Prostate gland (tissue), 2 donors: Measurements from ENCODE around the gene ABCG1. TPM values are rescaled to one million over a fixed set of nuclear protein-coding genes. Genes with fewer than 3 reads are reported as not detected.

ENCODE experiments used
- DNase-seq: peaks from one replicate; pipeline ENCODE4 v3.0.0-alpha.2; 2019; ENCODE audit warnings: low spot score
- H3K27ac ChIP-seq, 2 donors: fragments of 200-600 bp; sonication (generic); 2 replicates each; pipeline ENCODE4 v1.5.1; 2017 to 2019
- H3K27me3 ChIP-seq: fragments of 200-600 bp; sonication (generic); replicated peaks from 2 replicates; pipeline ENCODE4 v1.5.1; 2019; ENCODE audit not compliant: insufficient read depth
- H3K36me3 ChIP-seq, 2 donors: fragments of 200-600 bp; sonication (generic); 1 replicate in 1 of 2; 2 replicates in 1 of 2; pipeline versions ENCODE4 v1.5.1 to v1.8.1; 2017 to 2019
- H3K4me1 ChIP-seq: fragments of 200-600 bp; sonication (generic); replicated peaks from 2 replicates; pipeline ENCODE4 v1.5.1; 2019
- H3K4me3 ChIP-seq, 2 donors: fragments of 200-600 bp; sonication (generic); 2 replicates each; pipeline ENCODE4 v1.5.1; 2017 to 2019
- H3K9me3 ChIP-seq: fragments of 200-600 bp; sonication (generic); 2 replicates; pipeline ENCODE4 v1.5.1; 2017
- POLR2A ChIP-seq: fragments of 450-650 bp; IDR thresholded peaks from one replicate; pipeline ENCODE4 v1.6.1; 2016; ENCODE audit warnings: antibody characterized with exemption, mild to moderate bottlenecking
- POLR2AphosphoS5 ChIP-seq: sonication (generic); formaldehyde crosslinking; IDR thresholded peaks from one replicate; pipeline ENCODE4 v1.6.1; 2017; ENCODE audit warnings: antibody characterized with exemption
- WGBS: methylation state at CpG from one replicate; pipeline ENCODE4 v1.1.5; 2018; 5-methylcytosine and 5-hydroxymethylcytosine counted together
- intact Hi-C: fragments of 100-400 bp; cut with DNase I; formaldehyde crosslinking; loops from one replicate; pipeline ENCODE4 v1.14.2; 2022
- total RNA-seq, 2 donors: library from RNA; depleted of rRNA; stranded (reverse); fragments of >200 nt; gene quantifications; one replicate each; pipeline ENCODE4 v1.1.0, GENCODE V29; 2016
- TF ChIP-seq, protein P1 (sequence below), 4 experiments: fragments of 200-600 bp in 2 of 4; fragments of 450-650 bp in 2 of 4; sonication (generic) in 2 of 4; IDR thresholded peaks; 1 replicate in 3 of 4; 2 replicates in 1 of 4; pipeline ENCODE4 v1.5.1; 2016 to 2019; ENCODE audit warnings: antibody characterized with exemption in 4 of 4, mild to moderate bottlenecking in 2 of 4, moderate library complexity in 2 of 4

The ABCG1 gene
- total RNA-seq, 2 donors from 2014 or later = 22.7 to 28.3 TPM

DNA sequence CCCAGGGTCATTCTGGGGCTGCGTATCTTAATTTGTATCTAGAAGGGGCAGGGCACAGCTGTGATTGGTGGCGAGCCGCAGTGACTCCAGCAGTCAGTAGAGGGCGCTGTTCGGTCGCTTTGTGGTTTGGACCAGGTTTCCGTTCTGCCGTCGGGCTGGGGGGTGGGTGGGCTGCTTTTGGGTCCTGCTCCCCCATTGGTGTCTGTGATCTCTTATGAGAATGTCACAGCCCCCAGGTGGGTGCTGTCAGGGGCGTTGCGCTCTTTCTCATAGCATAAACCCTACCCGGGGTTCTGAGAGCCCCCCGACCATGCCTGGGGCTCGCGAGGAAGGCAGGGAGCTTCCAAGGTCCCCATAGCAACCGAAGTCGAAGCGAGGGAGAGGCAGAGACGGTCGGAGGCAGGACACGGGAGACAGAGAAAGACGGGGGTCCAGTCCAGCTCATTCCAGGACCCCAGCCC lies 90.8 kb downstream of the ABCG1 start:
- TF ChIP-seq POLR2AphosphoS5 = no peak
- TF ChIP-seq POLR2A = no peak
- TF ChIP-seq, protein P1, sequence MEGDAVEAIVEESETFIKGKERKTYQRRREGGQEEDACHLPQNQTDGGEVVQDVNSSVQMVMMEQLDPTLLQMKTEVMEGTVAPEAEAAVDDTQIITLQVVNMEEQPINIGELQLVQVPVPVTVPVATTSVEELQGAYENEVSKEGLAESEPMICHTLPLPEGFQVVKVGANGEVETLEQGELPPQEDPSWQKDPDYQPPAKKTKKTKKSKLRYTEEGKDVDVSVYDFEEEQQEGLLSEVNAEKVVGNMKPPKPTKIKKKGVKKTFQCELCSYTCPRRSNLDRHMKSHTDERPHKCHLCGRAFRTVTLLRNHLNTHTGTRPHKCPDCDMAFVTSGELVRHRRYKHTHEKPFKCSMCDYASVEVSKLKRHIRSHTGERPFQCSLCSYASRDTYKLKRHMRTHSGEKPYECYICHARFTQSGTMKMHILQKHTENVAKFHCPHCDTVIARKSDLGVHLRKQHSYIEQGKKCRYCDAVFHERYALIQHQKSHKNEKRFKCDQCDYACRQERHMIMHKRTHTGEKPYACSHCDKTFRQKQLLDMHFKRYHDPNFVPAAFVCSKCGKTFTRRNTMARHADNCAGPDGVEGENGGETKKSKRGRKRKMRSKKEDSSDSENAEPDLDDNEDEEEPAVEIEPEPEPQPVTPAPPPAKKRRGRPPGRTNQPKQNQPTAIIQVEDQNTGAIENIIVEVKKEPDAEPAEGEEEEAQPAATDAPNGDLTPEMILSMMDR (IDR thresholded peaks at IDR 0.05) = peak; percentile 68 to 87 (median 74)
- Histone ChIP-seq H3K27me3 (no peaks in the 10 kb centered on the region), H3K4me3 (no peak overlapping the region), H3K9me3 (no peaks in the 10 kb centered on the region), H3K4me1 (peaks cover 2% of the 10 kb centered on the region), H3K27ac (no peak overlapping the region), H3K36me3 (no peaks in the 10 kb centered on the region)
- peak; percentile 35 for DNase-seq
- intact Hi-C loops = no loop called here
- WGBS = 12% methylated on average over 19 of the region's 22 CpGs

DNA sequence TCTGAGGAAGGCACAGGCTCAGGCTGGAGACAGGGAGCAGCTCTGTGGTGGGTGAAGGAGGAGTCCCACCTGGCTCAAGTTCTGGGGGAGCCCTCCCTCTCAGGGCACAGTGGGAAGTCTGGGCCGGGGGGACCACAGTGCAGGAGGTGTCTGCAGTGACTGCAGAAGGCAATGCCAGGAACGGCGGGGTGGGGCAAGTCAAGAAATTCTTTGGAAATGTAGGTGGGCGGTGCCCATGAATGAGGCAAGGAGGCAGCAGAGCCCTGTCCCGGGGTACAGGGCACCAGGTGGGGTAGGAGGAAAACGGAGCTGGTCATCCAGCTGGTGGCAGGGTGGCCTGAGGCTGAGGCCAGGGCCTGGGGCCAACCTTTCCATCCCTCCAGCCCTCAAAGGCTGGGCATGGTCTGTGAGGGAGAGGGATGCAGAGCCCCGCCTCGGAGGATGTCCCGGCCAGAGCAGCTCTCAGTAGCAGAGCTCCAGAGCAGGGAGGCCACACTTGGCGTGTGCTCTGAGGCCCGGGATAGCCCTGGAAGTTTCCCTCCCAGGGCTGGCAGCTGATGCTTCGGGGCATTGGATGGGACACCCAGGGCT lies 91.6 kb downstream of the ABCG1 start:
- H3K4me3 ChIP-seq = no peak overlapping the region
- TF ChIP-seq POLR2AphosphoS5 (no peak), POLR2A (no peak)
- TF ChIP-seq, protein P1 (IDR thresholded peaks at IDR 0.05) = no peak
- H3K27ac ChIP-seq = no peak overlapping the region
- DNase-seq = no peak
- 86% methylated on average over 12 of the region's 12 CpGs for WGBS
- no peaks in the 10 kb centered on the region for H3K9me3 ChIP-seq
- intact Hi-C loops = no loop called here
- no peaks in the 10 kb centered on the region for H3K36me3 ChIP-seq
- no peaks in the 10 kb centered on the region for H3K27me3 ChIP-seq
- peaks cover 9% of the 10 kb centered on the region for H3K4me1 ChIP-seq

DNA sequence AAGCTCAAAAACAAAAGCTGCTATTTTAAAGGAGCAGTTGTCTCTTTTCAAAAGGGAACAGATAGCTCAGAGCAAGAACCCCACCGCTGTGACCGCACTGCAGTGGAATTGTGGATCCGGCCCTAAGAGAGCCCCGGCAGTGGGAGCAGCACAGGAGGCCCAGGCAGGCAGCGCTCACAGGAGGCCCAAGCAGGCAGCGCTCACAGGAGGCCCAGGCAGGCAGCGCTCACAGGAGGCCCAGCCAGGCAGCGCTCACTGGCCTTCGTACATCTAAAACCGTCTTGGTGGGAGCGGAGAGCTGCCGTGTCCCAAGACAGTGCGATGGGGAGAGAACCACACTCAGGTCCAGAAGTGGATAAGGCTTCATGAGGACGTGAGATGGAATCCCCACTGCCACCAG lies 92.2 kb downstream of the ABCG1 start:
- intact Hi-C loops = no loop called here
- DNase-seq = no peak
- no peaks in the 10 kb centered on the region for H3K27me3 ChIP-seq
- 95% methylated on average over 14 of the region's 14 CpGs for WGBS
- TF ChIP-seq, protein P1 (IDR thresholded peaks at IDR 0.05) = no peak
- H3K27ac ChIP-seq = no peak overlapping the region
- no peak overlapping the region for H3K4me3 ChIP-seq
- H3K4me1 ChIP-seq = peaks cover 11% of the 10 kb centered on the region
- no peaks in the 10 kb centered on the region for H3K36me3 ChIP-seq
- H3K9me3 ChIP-seq = no peaks in the 10 kb centered on the region

DNA sequence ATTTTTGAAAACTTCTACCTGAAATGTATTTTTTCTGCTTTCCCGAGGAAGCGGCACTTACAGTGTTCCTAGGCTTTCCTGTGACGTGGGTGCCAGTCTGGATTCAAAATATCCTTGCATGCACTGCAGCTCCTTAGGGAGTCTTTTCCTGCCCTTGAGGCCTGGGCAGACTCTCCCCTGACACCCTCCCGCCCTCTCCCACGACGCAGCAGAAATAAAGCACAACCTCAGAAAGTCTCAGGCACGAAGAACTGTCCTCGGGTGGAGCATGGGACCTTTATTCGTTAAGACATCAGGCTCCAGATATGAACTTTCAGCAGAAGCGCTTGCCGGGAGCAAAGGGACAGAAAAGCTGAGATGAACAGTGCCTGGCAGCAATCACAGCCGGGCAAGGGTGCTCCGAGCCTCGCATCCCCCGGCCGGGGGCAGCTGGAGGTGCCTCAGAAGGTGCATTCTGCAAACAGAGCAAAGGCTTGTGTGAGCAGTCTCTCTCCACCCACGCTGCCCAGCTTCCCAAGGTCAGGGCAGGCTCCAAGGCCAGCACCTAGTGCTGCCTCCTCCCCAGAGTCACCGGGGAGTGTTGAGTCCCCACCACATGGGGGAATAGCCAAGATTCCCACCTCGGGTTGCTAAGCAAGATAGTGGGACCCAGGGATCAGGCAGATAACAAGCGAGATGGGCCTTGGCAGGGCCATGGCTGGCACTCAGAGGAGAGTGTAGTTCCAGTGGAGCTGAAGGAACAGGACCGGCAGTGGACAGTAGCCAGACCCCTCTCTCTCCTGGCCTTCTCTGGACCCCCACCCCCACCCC lies 93.1 kb downstream of the ABCG1 start:
- Histone ChIP-seq H3K9me3 (no peaks in the 10 kb centered on the region), H3K4me1 (peaks cover 11% of the 10 kb centered on the region), H3K27ac (no peak overlapping the region), H3K27me3 (no peaks in the 10 kb centered on the region), H3K4me3 (no peak overlapping the region), H3K36me3 (no peaks in the 10 kb centered on the region)
- WGBS = 89% methylated on average over 21 of the region's 21 CpGs
- TF ChIP-seq POLR2AphosphoS5 (no peak), POLR2A (no peak)
- TF ChIP-seq, protein P1 (IDR thresholded peaks at IDR 0.05) = no peak
- no peak for DNase-seq
- intact Hi-C loops = no loop called here
